Mucosa of rectum (tissue), 2 donors: ENCODE results near the gene PDE4B.

Experiments
- H3K27ac ChIP-seq, 2 donors: one replicate each; pipeline ENCODE4 v1.7.0; 2013; ENCODE audit warnings: inconsistent platforms in 2 of 2, low read depth in 2 of 2, low read length in 2 of 2
- H3K27me3 ChIP-seq, 2 donors: one replicate each; pipeline ENCODE4 v1.7.0; 2013; ENCODE audit warnings: low read length in 2 of 2; ENCODE audit not compliant: control insufficient read depth in 2 of 2, insufficient read depth in 2 of 2
- H3K36me3 ChIP-seq, 2 donors: one replicate each; pipeline ENCODE4 v1.7.0; 2013; ENCODE audit warnings: low read length in 2 of 2; ENCODE audit not compliant: control insufficient read depth in 2 of 2, insufficient read depth in 2 of 2
- H3K4me1 ChIP-seq, 2 donors: one replicate each; pipeline ENCODE4 v1.7.0; 2013; ENCODE audit warnings: low read length in 2 of 2, mild to moderate bottlenecking in 1 of 2; ENCODE audit not compliant: control insufficient read depth in 2 of 2, insufficient read depth in 2 of 2
- H3K4me3 ChIP-seq, 2 donors: one replicate each; pipeline ENCODE4 v1.7.0; 2013; ENCODE audit warnings: low read length in 2 of 2
- H3K9ac ChIP-seq, 2 donors: one replicate each; pipeline ENCODE4 v1.7.0; 2013; ENCODE audit warnings: low read length in 2 of 2, low read depth in 1 of 2, mild to moderate bottlenecking in 1 of 2
- H3K9me3 ChIP-seq, 2 donors: one replicate each; pipeline ENCODE4 v1.7.0; 2013; ENCODE audit warnings: low read length in 2 of 2; ENCODE audit not compliant: control insufficient read depth in 2 of 2
- donor health status: healthy.
- donor health status: Normal muscosa, but diverticular disease.

PDE4B gene

GRCh38 chr1:66302815-66303214 is 510.1 kb downstream of the PDE4B start:
- H3K9me3 ChIP-seq = no peaks in the 10 kb centered on the region
- no peaks in the 10 kb centered on the region for H3K36me3 ChIP-seq
- no peaks in the 10 kb centered on the region for H3K27me3 ChIP-seq
- H3K9ac ChIP-seq = no peak overlapping the region
- H3K27ac ChIP-seq = no peak overlapping the region
- H3K4me3 ChIP-seq = no peak overlapping the region
- peaks cover 0 to 7% of the 10 kb centered on the region in 2 donors for H3K4me1 ChIP-seq

GRCh38 chr1:66303646-66304045 is 511.0 kb downstream of the PDE4B start:
- no peak overlapping the region for H3K27ac ChIP-seq
- H3K9ac ChIP-seq = no peak overlapping the region
- no peaks in the 10 kb centered on the region for H3K9me3 ChIP-seq
- H3K27me3 ChIP-seq = no peaks in the 10 kb centered on the region
- H3K36me3 ChIP-seq = no peaks in the 10 kb centered on the region
- H3K4me1 ChIP-seq = peaks cover 0 to 7% of the 10 kb centered on the region in 2 donors
- no peak overlapping the region for H3K4me3 ChIP-seq

GRCh38 chr1:66304128-66304527 is 511.4 kb downstream of the PDE4B start:
- Histone ChIP-seq H3K27me3 (no peaks in the 10 kb centered on the region), H3K9ac (no peak overlapping the region), H3K4me3 (no peak overlapping the region), H3K4me1 (peaks cover 0 to 7% of the 10 kb centered on the region in 2 donors), H3K36me3 (no peaks in the 10 kb centered on the region), H3K9me3 (no peaks in the 10 kb centered on the region), H3K27ac (no peak overlapping the region)

GRCh38 chr1:66305927-66306326 is 513.2 kb downstream of the PDE4B start:
- no peaks in the 10 kb centered on the region for H3K9me3 ChIP-seq
- no peak overlapping the region for H3K9ac ChIP-seq
- peaks cover 0 to 7% of the 10 kb centered on the region in 2 donors for H3K4me1 ChIP-seq
- no peak overlapping the region for H3K27ac ChIP-seq
- no peaks in the 10 kb centered on the region for H3K27me3 ChIP-seq
- no peak overlapping the region for H3K4me3 ChIP-seq
- H3K36me3 ChIP-seq = no peaks in the 10 kb centered on the region

- no peaks in the 10 kb centered on the region for H3K27me3 ChIP-seq
- no peaks in the 10 kb centered on the region for H3K4me1 ChIP-seq
- H3K9me3 ChIP-seq = no peaks in the 10 kb centered on the region
- H3K4me3 ChIP-seq = no peak overlapping the region
- H3K9ac ChIP-seq = no peak overlapping the region
- no peaks in the 10 kb centered on the region for H3K36me3 ChIP-seq
- H3K27ac ChIP-seq = no peak overlapping the region
Measured at GRCh38 chr1:66309006-66309741, 516.5 kb downstream of the PDE4B start.

- H3K27ac ChIP-seq = no peak overlapping the region
- no peaks in the 10 kb centered on the region for H3K9me3 ChIP-seq
- no peak overlapping the region for H3K9ac ChIP-seq
- no peaks in the 10 kb centered on the region for H3K4me1 ChIP-seq
- no peaks in the 10 kb centered on the region for H3K27me3 ChIP-seq
- H3K4me3 ChIP-seq = no peak overlapping the region
- no peaks in the 10 kb centered on the region for H3K36me3 ChIP-seq
Measured at GRCh38 chr1:66311092-66311491, 518.4 kb downstream of the PDE4B start.

GRCh38 chr1:66311628-66312027 is 518.9 kb downstream of the PDE4B start:
- Histone ChIP-seq H3K9ac (no peak overlapping the region), H3K4me1 (peaks cover 0 to 2% of the 10 kb centered on the region in 2 donors), H3K27me3 (no peaks in the 10 kb centered on the region), H3K27ac (no peak overlapping the region), H3K36me3 (no peaks in the 10 kb centered on the region), H3K9me3 (no peaks in the 10 kb centered on the region), H3K4me3 (no peak overlapping the region)

- Histone ChIP-seq H3K4me1 (peaks cover 0 to 2% of the 10 kb centered on the region in 2 donors), H3K9ac (no peak overlapping the region), H3K4me3 (no peak overlapping the region), H3K36me3 (no peaks in the 10 kb centered on the region), H3K27ac (no peak overlapping the region), H3K27me3 (no peaks in the 10 kb centered on the region), H3K9me3 (no peaks in the 10 kb centered on the region)
Measured at GRCh38 chr1:66312271-66312990, 519.7 kb downstream of the PDE4B start.

GRCh38 chr1:66313429-66313828 is 520.7 kb downstream of the PDE4B start:
- H3K9me3 ChIP-seq = no peaks in the 10 kb centered on the region
- H3K27me3 ChIP-seq = no peaks in the 10 kb centered on the region
- H3K9ac ChIP-seq = no peak overlapping the region
- no peak overlapping the region for H3K4me3 ChIP-seq
- peaks cover 0 to 2% of the 10 kb centered on the region in 2 donors for H3K4me1 ChIP-seq
- H3K36me3 ChIP-seq = no peaks in the 10 kb centered on the region
- H3K27ac ChIP-seq = no peak overlapping the region

- Histone ChIP-seq H3K4me1 (peaks cover 0 to 2% of the 10 kb centered on the region in 2 donors), H3K9ac (no peak overlapping the region), H3K27ac (no peak overlapping the region), H3K9me3 (no peaks in the 10 kb centered on the region), H3K27me3 (no peaks in the 10 kb centered on the region), H3K4me3 (no peak overlapping the region), H3K36me3 (no peaks in the 10 kb centered on the region)
Measured at GRCh38 chr1:66315671-66316070, 523.0 kb downstream of the PDE4B start.
